ENCODE data around the gene PRORP.

The PRORP gene

DNA sequence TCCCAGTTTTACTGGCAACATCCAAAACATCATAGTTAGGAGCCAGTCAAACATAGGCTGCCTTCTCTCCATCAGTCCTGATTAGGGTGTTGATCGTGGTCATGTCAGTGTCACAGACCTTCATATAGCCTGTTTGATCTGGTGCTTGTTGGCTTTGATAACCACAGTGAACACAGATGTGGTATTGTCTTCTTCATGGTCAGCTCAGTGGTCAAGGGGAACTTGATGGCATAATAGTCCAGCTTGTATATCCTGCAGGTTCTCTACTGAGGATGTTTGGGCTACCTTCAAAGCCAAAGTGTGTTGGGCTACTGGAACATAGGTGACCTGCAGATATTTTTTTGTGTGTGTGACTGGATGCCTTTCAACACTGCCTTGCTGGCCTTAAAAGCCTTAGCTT is 21.7 kb downstream of the PRORP start:
- no peaks in the 10 kb centered on the region for H3K9me2 ChIP-seq (ENCODE audit: low read depth, low read length)
- peaks cover 18% of the 10 kb centered on the region for H3K36me3 ChIP-seq (ENCODE audit: insufficient read depth, low read length)
- H3F3A ChIP-seq (ENCODE audit: insufficient read depth, low read length), result no peaks in the 10 kb centered on the region
- no peak overlapping the region for H3K4me3 ChIP-seq (ENCODE audit: low read depth, low read length, poor library complexity, severe bottlenecking)
- H3K27me3 ChIP-seq (ENCODE audit: insufficient read depth, low read length), result no peaks in the 10 kb centered on the region
- H2AFZ ChIP-seq (ENCODE audit: low read length), result no peak overlapping the region
- H4K20me1 ChIP-seq (ENCODE audit: insufficient read depth, low read length), result no peaks in the 10 kb centered on the region
- no peak overlapping the region for H3K9ac ChIP-seq (ENCODE audit: low read length)
- H3K79me2 ChIP-seq (ENCODE audit: insufficient read depth, low read length), result no peaks in the 10 kb centered on the region
- no peak overlapping the region for H3K4me2 ChIP-seq (ENCODE audit: low read length)
- no peaks in the 10 kb centered on the region for H3K9me3 ChIP-seq (ENCODE audit: low read length)
- no peak overlapping the region for H3K27ac ChIP-seq (ENCODE audit: low read depth, low read length, poor library complexity, severe bottlenecking)
- H3K4me1 ChIP-seq (ENCODE audit: insufficient read depth, low read length, severe bottlenecking), result no peaks in the 10 kb centered on the region
- TF ChIP-seq EZH2 (IDR thresholded peaks at IDR 0.05; ENCODE audit: borderline replicate concordance, low read length), result no peak
- TF ChIP-seq CTCF (IDR thresholded peaks at IDR 0.05; ENCODE audit: low read length), result no peak

- Histone ChIP-seq H3K9ac (ENCODE audit: low read length) (no peak overlapping the region), H4K20me1 (ENCODE audit: insufficient read depth, low read length) (no peaks in the 10 kb centered on the region), H3K9me2 (ENCODE audit: low read depth, low read length) (no peaks in the 10 kb centered on the region), H3K4me3 (ENCODE audit: low read depth, low read length, poor library complexity, severe bottlenecking) (no peak overlapping the region), H3K4me2 (ENCODE audit: low read length) (no peak overlapping the region), H3K4me1 (ENCODE audit: insufficient read depth, low read length, severe bottlenecking) (no peaks in the 10 kb centered on the region), H2AFZ (ENCODE audit: low read length) (no peak overlapping the region), H3K27me3 (ENCODE audit: insufficient read depth, low read length) (no peaks in the 10 kb centered on the region), H3K27ac (ENCODE audit: low read depth, low read length, poor library complexity, severe bottlenecking) (no peak overlapping the region), H3F3A (ENCODE audit: insufficient read depth, low read length) (no peaks in the 10 kb centered on the region), H3K36me3 (ENCODE audit: insufficient read depth, low read length) (peaks cover 18% of the 10 kb centered on the region), H3K9me3 (ENCODE audit: low read length) (no peaks in the 10 kb centered on the region), H3K79me2 (ENCODE audit: insufficient read depth, low read length) (no peaks in the 10 kb centered on the region)
- TF ChIP-seq EZH2 (IDR thresholded peaks at IDR 0.05; ENCODE audit: borderline replicate concordance, low read length), result no peak
- no peak for TF ChIP-seq CTCF (IDR thresholded peaks at IDR 0.05; ENCODE audit: low read length)
These were observed 24.4 kb downstream of the PRORP start for GRCh38 chr14:35146711-35147149.

GRCh38 chr14:35147186-35147585 is 24.8 kb downstream of the PRORP start:
- no peaks in the 10 kb centered on the region for H3K9me3 ChIP-seq (ENCODE audit: low read length)
- H3K79me2 ChIP-seq (ENCODE audit: insufficient read depth, low read length), result no peaks in the 10 kb centered on the region
- no peak for TF ChIP-seq EZH2 (IDR thresholded peaks at IDR 0.05; ENCODE audit: borderline replicate concordance, low read length)
- no peak for TF ChIP-seq CTCF (IDR thresholded peaks at IDR 0.05; ENCODE audit: low read length)
- no peaks in the 10 kb centered on the region for H3K9me2 ChIP-seq (ENCODE audit: low read depth, low read length)
- no peaks in the 10 kb centered on the region for H3K27me3 ChIP-seq (ENCODE audit: insufficient read depth, low read length)
- no peaks in the 10 kb centered on the region for H3K4me1 ChIP-seq (ENCODE audit: insufficient read depth, low read length, severe bottlenecking)
- no peak overlapping the region for H3K9ac ChIP-seq (ENCODE audit: low read length)
- H2AFZ ChIP-seq (ENCODE audit: low read length), result no peak overlapping the region
- H3K36me3 ChIP-seq (ENCODE audit: insufficient read depth, low read length), result peaks cover 18% of the 10 kb centered on the region
- H3K4me2 ChIP-seq (ENCODE audit: low read length), result no peak overlapping the region
- H3K4me3 ChIP-seq (ENCODE audit: low read depth, low read length, poor library complexity, severe bottlenecking), result no peak overlapping the region
- no peaks in the 10 kb centered on the region for H4K20me1 ChIP-seq (ENCODE audit: insufficient read depth, low read length)
- no peak overlapping the region for H3K27ac ChIP-seq (ENCODE audit: low read depth, low read length, poor library complexity, severe bottlenecking)
- no peaks in the 10 kb centered on the region for H3F3A ChIP-seq (ENCODE audit: insufficient read depth, low read length)

All from OCI-LY1 (cell line).